Ecto neural progenitor cell (in vitro differentiated cells): ENCODE results near the gene KLRC4.
"Not testable (repeated sequence)": the region's sequence is repeated elsewhere in the genome, so short reads cannot be mapped to it uniquely, and the experiment has no call there.

Experiments
- DNase-seq: peaks from one replicate; pipeline ENCODE4 v3.0.0-alpha.2; 2018; ENCODE audit warnings: low spot score

KLRC4 gene

DNA sequence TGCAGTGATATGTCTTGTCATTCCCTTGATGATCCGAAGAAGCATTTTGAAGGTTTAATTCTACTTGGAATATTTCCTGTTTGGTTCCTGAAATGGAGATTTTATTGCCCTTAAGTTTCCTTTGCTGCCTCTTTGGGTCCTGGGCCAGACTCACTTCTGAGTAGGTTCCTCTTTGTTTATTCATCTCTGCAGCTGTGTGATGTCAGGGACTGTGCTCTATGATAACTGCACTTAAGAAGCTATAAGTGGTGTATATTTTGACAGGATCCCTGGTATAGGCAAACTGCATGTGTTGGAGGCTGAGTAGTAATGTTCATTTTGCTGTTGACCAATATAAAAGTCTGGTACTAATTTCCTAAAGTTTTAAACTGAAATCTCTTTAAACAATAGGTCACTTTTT lies at the start of gene KLRC4:
KLRC4 (minus strand) TSS at position 366 of the 400 bp plus-strand sequence; CDS start at position 184, 182 bp downstream.
- no peak for DNase-seq

DNA sequence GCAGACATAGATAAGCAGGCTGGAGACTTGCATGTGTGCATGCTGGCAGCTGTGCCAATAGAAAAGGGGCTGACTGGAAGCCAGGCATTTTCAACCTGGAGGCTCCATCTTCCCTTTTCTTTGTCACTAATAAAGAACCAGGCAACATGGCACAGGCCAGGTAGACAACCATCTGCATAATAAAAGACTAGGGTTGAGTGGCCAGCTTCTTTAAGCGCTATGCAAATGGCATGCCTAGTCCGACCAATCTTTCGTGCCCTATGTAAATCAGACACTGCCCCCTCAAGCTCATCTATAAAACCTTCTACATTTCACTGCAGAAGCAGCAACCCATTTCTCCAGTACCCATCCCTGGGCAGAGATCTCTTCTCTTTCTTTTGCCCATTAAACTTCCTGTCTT lies 48.2 kb upstream of the KLRC4 start:
- no peak for DNase-seq

- DNase-seq = no peak
Measured at GRCh38 chr12:10456856-10457255, 47.3 kb upstream of the KLRC4 start.

- no peak for DNase-seq
Measured at GRCh38 chr12:10455766-10456165, 46.2 kb upstream of the KLRC4 start.

DNA sequence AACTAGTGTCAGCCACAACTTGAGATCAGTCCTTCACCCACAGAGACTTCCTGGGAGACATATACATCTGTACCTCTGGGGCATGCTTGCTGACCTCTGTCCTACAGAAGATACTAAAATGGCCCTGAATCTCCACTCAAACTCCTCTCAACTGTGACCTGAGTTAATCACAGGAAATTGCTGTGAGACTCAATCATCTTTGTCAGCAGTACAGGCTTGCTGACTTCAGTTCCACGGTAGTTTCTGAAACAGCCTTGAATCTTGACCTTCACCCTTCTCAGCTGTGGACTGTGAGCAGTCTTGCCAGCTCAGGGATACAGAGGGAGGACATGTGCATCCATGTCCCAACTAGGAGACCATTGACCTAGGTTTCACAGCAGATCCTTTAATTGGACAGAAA lies 45.0 kb upstream of the KLRC4 start:
- DNase-seq = no peak

DNA sequence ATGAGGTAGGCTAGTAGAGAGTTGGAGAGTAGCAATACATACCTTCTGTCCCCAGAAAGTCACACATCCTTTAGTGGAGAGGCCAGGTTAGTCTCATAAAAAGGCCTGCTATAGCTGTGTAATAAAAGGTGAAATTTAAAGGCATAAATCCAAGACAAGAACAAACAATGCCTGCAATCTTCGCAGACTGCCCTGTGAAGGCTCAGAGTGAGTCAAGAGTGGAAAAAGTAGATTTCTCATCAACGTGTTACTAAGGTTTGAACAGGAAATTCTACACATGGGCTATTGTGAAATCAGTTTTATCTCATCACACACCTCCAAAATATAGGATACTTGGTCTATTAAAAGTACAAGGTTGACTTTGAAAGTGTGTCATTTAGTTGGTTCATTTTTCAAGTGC lies 43.6 kb upstream of the KLRC4 start, which contains the start of gene KLRC1:
KLRC1 (minus strand) TSS at position 222 of the 400 bp plus-strand sequence. CDS start 2,221 bp downstream, outside the sequence.
- no peak for DNase-seq

DNA sequence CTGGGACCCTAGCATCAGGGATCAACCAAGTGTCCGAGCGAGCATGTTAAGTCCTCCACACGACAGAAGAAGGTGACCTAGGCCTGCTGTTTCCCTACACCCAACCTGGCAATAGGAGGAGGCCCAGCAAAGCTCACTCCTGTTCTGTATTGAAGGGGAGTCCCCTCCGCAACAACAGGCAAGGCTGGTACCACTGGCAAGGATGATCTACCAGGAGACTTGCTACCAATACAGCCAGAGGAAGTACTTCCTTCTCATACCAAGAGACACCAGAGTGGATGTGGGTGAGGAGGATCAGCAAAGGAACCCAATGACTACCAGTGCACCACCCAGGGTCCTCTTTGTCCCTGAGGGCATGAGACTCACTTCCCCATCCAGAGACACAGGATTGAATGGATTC lies 38.7 kb upstream of the KLRC4 start:
- no peak for DNase-seq

DNA sequence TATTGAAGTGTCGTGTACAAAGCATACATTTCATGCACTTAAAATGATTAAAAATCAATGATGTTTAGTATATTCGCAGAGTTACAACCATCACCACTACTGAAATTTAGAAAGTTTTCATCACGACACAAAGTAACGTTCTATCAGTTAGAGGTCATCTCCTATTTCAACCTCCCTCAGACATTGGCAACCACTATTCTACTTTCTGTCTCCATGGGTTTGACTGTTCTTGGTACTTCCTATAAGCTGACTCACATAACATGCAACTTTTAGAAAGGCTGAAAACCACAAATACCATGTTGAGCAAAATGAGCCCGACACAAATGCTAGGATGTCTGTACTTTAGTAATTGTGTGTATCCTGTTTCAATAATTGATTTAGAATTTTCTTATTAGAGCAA lies 36.5 kb upstream of the KLRC4 start:
- not testable (repeated sequence) for DNase-seq

DNA sequence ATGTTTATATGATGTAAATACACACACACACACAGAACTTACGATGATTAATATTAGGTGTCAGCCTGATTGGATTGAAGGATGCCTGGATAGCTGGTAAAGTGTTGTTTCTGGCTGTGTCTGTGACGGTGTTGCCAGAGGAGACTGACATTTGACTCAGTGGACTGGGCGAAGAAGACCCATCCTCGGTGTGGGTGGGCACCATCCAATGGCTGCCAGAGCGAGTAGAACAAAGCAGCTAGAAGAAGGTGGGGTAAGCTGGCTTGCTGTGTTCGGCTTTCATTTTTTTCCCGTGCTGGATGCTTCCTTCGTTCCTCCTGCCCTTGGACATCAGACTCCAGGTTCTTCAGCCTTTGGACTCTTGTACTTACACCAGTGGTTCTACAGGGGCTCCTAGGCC lies 31.6 kb upstream of the KLRC4 start:
- DNase-seq = not testable (repeated sequence)

- DNase-seq = not testable (repeated sequence)
Measured at GRCh38 chr12:10439608-10440274, 30.2 kb upstream of the KLRC4 start.

GRCh38 chr12:10437601-10438000 lies 28.0 kb upstream of the KLRC4 start:
- not testable (repeated sequence) for DNase-seq

GRCh38 chr12:10435816-10436215 lies 26.3 kb upstream of the KLRC4 start, which contains the start of gene KLRC2:
TSS of gene KLRC2 (minus strand) at chr12:10436010. CDS start at chr12:10435986, 24 bp downstream.
- not testable (repeated sequence) for DNase-seq

- DNase-seq = not testable (repeated sequence)
Measured at GRCh38 chr12:10430623-10431022, 21.1 kb upstream of the KLRC4 start.

DNA sequence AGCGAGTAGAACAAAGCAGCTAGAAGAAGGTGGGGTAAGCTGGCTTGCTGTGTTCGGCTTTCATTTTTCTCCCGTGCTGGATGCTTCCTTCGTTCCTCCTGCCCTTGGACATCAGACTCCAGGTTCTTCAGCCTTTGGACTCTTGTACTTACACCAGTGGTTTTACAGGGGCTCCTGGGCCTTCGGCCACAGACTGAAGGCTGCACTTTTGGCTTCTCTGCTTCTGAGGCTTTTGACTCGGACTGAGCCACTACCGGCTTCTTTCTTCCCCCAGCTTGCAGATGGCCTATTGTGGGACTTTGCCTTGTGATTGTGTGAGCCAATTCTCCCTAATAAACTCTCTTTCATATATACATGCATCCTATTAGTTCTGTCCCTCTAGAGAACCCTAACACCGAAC lies 16.4 kb upstream of the KLRC4 start:
- DNase-seq = not testable (repeated sequence)

DNA sequence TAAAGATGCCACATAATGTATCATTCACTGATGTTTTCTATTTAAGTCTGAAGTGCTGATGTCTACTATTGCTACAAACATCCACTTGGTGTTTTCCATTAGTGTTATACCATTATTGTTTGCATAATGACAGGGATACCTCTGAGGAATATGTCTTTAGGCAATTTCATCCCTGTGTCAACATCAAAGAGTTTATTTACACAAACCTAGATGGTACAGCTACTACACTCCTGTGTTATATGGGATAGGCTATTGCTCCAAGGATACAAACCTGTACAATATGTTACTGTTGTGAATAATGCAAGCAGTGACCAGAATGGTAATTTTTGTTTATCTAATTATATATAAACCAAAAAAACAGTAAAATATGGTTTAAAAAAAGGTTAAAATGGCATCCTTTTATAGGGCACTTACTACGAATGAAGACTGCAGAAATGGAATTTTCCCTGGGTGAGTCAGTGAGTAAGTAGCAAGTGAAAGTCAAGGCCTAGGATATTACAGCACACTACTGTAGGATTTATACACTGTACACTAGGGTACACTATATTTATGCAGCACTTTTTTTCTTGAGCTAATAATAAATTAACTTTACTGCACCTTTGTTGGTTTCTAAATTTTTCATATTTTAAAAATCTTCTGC lies 14.8 kb upstream of the KLRC4 start:
- not testable (repeated sequence) for DNase-seq

- not testable (repeated sequence) for DNase-seq
Measured at GRCh38 chr12:10422159-10422558, 12.6 kb upstream of the KLRC4 start.

DNA sequence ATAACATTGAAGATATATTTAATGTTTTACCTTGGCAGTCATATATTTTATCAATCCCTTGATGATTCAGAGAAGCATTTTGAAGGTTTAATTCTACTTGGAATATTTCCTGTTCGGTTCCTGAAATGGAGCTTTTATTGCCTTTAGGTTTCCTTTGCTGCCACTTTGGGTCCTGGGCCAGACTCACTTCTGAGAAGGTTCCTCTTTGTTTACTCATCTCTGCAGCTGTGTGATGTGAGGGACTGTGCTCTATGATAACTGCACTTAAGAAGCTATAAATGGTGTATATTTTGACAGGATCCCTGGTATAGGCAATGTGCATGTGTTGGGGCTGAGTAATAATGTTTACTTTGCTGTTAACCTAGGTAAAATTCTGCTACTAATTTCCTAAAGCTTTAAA lies 10.8 kb upstream of the KLRC4 start, which contains the start of gene KLRC3:
KLRC3 (minus strand) TSS at position 262 of the 400 bp plus-strand sequence; CDS start at position 217, 45 bp downstream.
- DNase-seq = not testable (repeated sequence)

GRCh38 chr12:10408842-10409241 lies 715 bp downstream of the KLRC4 start:
- DNase-seq = no peak

- no peak for DNase-seq
Measured at GRCh38 chr12:10406725-10407124, 2.8 kb downstream of the KLRC4 start.

GRCh38 chr12:10405294-10405693 lies 4.3 kb downstream of the KLRC4 start:
- no peak for DNase-seq

- DNase-seq = no peak
Measured at GRCh38 chr12:10404798-10405197, 4.8 kb downstream of the KLRC4 start.

- no peak for DNase-seq
Measured at GRCh38 chr12:10400829-10401228, 8.7 kb downstream of the KLRC4 start.

GRCh38 chr12:10398168-10398567 lies 11.4 kb downstream of the KLRC4 start:
- no peak for DNase-seq
